ENCODE results near the gene EZR.

The EZR gene

GRCh38 chr6:158775832-158776231, 43.3 kb downstream of the EZR start:
- no peak for DNase-seq

DNA sequence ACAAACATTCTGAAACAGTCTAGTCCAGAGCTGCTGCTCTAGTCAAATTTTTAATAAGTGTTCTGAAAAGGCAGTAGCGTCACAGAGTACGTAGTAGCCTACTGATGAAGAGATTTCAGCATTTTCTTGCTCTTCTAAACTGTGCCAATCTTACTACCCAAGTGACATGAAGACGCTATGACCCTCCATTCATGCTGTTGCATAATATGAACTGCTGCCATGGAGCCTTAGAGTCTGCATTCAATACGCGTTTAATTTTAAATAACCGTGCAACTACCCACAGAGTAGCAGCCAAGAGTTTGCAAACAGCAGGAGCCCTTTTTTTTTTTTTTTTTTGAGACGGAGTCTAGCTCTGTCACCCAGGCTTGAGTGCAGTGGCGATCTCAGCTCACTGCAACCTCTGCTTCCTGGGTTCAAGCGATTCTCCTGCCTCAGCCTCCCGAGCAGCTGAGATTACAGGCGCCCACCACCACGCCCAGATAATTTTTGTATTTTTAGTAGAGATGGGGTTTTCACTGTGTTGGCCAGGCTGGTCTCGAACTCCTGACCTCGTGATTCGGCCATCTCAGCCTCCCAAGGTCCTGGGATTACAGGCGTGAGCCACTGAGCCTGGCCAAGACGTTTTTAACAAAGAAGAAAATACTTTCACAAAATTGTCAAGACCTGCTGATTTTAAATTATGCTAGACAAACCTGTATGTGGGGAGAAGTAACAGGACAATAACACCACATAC, 44.3 kb downstream of the EZR start:
- no peak for DNase-seq

DNA sequence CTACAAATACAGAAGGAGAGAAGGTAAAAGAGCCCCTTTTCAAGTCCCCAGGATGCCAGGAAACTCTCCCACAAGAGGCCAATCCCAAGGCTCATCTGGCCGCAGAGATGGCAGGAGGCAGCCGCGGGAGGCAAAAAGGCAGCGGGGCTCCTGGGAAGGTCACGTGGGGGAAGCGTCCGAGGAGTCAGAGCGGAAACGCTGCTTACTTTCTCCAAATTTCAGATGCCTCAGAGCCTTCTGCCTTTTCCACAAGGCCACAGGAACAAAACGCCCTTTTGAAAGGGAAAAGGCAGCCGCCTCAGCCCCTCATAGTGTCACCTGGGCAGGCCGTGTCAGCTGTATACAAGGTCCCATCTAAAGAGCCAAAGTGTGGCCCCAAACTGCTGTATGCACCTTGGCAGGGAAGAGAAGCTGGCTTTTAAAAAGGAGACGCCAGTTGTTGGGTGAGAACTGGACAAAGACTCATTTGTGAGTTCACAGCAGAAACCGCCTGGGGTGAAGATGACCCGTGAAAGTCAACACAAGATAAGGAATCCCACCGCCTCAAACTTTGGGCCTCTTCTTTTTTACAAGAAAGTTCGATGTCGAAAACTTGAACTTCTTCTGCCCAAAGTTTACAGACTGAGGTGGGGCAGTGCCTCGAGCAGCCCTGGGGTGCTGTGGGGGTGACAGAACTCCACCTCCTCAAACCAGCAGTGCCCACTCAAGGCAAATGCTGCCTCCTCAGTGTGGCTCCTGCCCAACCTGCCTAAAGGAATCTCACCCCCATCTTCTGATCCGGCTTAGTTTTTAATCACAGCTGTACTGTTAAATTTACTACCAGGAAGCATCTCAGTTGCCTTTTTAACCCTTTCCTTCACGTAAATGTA, 45.4 kb downstream of the EZR start:
- DNase-seq, result no peak

DNA sequence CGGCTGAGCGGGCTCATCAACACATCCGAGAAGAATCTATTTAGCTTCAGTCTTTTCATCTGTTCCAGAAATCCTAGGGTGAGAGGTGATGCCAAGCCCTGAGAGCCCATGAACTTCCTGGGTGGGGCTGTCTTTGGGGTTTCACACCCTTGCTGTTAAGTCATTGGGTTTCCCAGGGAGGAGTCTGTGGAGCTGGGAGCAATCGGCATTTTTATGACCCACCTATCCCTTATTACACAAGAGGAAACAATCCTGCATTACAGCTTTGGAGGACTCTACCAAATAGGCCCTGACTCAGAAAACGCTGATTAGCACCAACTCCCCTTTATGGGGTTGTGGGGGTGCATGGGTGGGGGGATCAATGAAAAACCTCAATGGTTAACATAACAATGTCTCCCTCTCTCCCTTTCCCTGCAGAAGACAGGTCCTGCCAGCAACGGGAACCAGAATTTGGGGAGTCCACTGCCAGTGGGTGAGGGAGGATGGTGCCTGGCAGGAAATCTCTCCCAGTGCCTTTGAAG, 46.3 kb downstream of the EZR start:
- DNase-seq, result no peak

DNA sequence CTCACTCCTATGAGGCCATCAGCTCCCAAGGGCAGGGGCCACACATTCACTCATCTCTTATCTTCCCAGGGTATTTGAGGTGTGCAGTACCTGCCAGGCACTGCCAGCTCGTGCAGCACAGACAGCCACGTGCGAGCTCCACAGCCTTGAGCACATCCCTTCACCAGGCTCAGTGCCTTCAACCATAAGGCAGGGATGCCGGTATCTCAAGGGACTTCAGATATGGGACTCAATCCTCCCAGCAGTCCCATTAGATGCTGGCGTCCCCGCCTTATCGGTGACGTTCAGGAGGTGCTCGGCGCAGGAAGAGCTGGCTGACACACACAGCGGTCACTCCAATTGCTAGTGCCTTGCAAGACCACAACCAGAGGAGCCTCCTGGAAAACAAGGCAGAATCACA, 47.0 kb downstream of the EZR start:
- DNase-seq, result no peak

DNA sequence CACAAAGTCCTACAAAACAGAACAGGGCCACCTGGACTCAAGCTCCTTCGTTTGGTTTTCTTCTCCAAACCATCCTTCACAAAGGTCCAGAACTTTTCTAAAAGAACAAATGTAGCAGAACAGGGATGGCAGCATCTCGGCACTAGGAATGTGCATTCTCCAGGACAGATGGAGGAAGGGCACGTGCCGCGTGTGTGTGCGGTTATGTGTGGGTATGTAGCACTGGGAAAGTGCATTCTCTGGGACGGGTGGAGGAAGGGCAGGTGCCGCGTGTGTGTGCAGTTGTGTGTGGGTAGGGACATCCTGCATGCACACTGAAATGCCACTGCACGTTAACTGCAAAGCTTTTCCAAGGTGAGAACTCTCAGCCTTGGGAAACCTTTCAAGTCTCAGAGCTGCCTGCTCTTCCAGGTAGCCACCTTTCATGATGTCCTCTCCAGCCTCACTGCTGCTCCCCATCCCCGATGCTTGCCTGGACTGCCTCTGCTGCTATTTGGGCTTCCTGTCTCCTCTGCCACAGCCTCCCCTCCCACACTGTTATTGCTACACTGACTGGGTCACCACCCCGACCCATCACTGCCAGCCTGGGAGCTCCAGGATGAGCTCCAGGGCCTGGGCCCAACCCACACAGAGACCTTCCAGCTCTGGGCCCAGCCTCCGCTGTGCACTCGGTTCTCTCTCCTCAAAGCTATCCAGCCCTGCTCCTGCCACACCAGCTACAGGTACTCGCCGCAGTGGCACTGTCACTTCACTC, 47.6 kb downstream of the EZR start:
- peak; percentile 43 to 56 for DNase-seq

DNA sequence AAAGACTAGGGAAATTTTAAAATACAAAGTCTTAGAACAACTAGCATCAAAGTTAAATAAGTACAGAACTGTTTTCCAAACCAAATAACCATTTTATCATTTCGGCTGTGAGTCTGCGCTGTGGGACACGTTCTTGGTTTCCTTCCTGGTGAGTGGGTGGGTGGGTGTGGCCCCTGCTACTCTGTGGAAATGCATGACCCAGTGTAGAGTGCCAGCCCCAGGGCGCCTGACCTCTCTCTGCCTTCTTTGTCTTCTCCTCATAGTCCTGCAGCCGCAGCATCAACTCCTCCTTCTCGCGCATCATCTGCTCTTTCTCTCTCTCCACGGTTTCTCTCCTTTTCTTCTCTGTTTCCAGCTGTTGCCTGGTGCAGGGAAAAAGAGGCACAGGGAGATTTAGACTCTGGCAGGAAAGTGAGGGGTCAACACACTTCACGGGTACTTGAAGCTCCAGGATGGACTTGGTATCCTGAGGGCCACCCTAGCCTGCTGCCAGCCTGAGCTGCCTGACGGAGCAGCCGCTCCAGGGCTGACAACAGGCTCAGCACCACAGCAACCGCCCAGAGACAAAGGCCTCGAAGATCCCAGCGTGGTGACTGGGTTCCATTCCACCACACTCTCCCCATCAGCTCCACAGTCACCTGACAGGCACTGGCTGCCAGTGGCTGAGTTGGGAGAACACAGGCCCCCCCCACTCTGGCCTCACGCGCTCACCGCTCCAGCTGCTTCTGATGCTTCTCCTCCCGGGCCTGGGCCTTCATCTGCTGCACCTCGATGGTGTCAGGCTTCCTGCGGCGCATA, 48.4 kb downstream of the EZR start:
- peak in 1 of 2 donors; percentile 6 for DNase-seq

DNA sequence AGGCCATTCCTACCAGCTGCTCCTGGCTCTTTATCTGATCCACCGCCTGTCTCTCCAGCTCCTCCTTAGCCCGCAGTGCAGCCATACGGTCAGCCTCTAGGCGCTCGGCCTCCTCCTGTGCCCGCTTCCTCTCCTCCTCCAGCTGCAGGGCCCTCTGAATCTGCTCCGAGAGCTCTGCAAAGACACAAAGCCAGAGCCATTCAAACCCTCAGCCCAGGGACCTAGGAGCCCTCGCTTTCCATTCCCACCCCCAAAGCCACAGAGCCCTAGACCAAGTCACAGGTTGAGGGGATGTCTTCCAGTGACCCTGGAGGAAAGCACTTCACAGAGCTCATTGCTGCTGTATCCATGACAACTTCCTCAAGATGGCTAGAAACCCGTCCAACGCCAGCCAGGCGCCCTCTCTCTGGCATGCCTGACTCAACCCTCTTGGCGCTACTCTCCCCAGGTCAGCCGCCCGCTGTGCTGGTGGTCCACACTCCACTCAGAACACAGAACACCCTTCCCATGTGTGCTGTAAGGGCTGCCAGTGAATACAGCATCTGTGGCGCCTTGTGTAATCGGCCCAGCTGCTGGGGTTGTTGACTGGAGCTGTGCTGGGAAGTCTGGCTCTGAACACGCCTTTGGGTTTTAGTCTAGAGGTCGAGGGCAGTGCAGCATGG, 49.3 kb downstream of the EZR start:
- no peak for DNase-seq

DNA sequence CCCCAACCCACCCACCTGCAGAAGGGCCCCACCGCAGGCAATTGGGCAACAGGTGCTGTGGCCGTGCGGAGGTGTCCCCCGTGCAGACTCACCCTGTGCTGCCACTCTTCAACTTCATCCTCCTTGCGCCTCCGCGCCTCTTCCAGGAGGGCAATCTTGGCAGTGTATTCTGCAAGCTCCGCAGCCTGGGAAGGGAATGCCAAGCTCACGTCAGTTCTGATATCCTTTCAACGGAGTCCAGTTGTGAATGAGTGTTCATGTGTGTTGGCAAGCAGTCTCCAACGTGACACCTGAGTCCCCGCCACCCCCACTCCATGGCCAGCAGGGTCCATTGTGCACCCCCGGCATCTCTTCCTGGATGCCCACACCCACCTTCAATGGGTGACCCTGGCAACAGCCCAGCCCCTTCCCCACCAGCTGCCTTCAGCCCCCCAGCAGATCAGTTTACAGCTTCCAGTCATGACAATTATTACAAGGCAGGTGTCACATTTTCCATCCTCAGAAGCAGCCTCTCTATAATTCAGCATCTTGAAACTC, 49.9 kb downstream of the EZR start:
- DNase-seq, result no peak

- no peak for DNase-seq
These were observed 50.7 kb downstream of the EZR start for GRCh38 chr6:158768436-158768835.

- DNase-seq, result no peak
These were observed 51.5 kb downstream of the EZR start for GRCh38 chr6:158767709-158768108.

DNA sequence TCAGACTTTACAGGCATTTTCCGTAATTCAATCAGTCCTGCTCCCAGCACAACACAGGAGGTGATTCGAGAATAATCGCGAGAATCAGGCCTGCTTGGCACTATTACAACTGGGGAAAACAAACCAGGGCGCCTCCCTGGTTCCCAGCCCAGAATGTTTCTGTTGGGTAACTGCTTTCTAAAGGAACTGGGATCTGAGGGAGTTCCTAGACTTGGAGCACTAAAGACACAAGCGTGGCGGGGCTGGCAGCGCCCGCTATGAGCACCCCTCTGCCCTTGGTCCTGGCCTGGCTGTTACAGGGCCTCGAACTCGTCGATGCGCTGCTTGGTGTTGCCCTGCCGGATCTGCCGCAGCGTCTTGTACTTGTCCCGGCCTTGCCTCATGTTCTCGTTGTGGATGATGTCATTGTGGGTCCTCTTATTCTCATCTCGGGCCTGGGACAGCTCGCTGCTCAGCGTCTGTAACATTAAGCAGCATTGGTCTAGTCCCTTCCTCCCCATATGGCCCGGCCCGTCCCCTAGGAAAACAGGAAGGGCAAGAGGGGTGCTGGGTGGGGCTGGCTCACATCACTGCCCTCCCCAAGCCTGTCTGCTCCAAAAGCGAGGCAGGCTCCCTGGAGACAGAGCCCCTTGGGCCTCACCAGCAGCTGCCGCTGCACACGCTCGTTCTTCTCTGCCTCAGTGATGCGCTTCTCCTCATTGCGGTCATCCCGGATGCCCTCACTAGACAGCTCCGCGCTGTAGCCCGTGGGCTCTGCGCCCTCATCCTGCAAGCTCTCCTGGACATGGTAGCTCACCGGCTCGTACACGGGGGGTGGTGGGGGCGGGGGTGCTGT, 52.3 kb downstream of the EZR start:
- no peak for DNase-seq

DNA sequence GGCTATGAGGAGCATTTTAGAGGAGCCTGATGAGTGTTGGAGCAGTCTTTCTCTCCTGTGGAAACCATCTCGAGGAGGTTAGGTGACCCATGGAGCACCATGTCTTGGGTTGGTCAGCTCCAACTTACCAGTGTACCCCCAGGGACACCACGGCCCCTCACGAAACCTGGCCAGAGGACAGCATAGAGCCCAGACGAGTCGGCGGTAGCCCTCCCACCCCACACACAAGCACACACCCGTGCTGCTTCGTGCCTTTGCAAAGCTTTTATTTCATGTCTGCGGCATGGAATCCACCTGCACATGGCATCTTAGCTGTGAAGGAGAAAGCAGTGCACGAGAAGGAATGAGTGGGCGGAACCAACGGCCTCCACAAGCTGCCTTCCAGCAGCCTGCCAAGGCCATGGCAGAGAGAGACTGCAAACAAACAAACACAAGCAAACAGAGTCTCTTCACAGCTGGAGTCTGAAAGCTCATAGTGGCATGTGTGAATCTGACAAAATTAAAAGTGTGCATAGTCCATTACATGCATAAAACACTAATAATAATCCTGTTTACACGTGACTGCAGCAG, 53.6 kb downstream of the EZR start:
- DNase-seq, result no peak

DNA sequence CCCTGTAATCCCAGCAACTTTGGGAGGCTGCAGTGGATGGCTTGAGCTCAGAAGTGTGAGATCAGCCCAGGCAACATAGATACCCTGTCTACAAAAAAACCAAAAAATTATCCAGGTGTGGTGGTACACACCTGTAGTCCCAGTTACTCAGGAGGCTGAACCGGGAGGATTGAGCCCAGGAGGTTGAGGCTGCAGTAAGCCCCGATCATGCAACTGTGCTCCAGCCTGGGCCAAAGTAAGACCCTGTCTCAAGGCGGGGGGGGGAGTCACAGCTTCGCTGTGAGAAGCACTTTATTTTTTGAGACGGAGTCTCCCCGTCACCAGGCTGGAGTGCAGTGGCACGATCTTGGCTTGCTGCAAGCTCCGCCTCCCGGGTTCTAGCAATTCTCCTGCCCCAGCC, 54.2 kb downstream of the EZR start:
- DNase-seq, result no peak

GRCh38 chr6:158764183-158764849, 54.9 kb downstream of the EZR start:
- no peak for DNase-seq

DNA sequence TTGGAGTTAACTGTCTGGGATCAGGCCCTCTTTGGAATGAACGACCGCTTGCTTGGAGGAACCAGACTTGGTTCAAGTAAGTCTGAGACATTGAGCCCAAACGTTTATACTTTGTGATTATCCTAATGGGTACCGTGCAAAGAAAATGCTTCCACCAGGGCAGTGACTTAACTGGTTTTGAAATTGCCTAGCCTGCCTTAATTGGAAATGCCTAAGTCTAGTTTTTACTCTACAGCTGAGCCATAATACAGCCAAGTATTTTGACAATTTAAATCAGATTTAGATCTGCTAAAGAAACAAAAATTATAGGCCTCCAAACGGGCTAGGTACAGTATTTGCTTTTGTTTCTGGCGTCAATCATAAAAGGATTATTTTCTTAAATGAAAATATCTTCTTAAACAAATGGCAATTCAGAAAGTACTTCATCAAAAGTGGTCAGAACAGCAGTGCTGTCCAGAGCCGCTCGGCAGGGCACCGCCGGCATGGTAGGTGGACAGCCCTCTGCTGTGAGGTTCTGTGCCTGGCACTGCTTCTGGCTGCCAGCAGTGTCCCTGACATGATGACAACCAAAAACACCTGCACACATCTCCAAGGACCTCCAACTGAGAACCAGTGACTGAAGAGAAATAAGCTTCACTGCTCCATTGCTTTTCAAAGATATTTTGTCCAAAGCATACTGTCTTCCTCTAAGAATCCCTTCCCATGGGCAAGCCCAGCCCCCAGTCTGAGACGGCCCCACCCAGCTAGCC, 55.6 kb downstream of the EZR start:
- no peak for DNase-seq

GRCh38 chr6:158762787-158763433, 56.3 kb downstream of the EZR start:
- no peak for DNase-seq

- DNase-seq, result no peak
These were observed 57.4 kb downstream of the EZR start for GRCh38 chr6:158761746-158762145.
